HepG2 (cell line): ENCODE measurements around the gene NPPA. TPM values are rescaled to one million over a fixed set of nuclear protein-coding genes. Genes with fewer than 3 reads are reported as not detected.

Experiments
- AGO2 ChIP-seq: fragments of 200-400 bp; formaldehyde crosslinking; optimal IDR thresholded peaks from 2 replicates; pipeline ENCODE3; 2017; ENCODE audit warnings: mild to moderate bottlenecking, low read depth, low read length, moderate library complexity
- ARID4A ChIP-seq: sonication (generic); formaldehyde crosslinking; IDR thresholded peaks from 2 replicates; pipeline ENCODE4 v1.5.0; 2020; ENCODE audit warnings: mild to moderate bottlenecking, missing genetic modification reagents, borderline replicate concordance
- CBX1 ChIP-seq: IDR thresholded peaks from one replicate; pipeline ENCODE4 v1.6.1; 2016; ENCODE audit warnings: antibody characterized with exemption, low read depth
- CCAR2 ChIP-seq: fragments of 200-400 bp; formaldehyde crosslinking; optimal IDR thresholded peaks from 2 replicates; pipeline ENCODE3; 2018; ENCODE audit warnings: low read depth, mild to moderate bottlenecking, low read length, moderate library complexity
- CCDC6 ChIP-seq: sonication (generic); formaldehyde crosslinking; IDR thresholded peaks from 2 replicates; pipeline ENCODE4 v1.8.1; 2022; ENCODE audit warnings: mild to moderate bottlenecking, missing genetic modification reagents, moderate library complexity
- GPN1 ChIP-seq: sonication (generic); formaldehyde crosslinking; IDR thresholded peaks from 2 replicates; pipeline ENCODE4 v1.5.1; 2020; ENCODE audit warnings: missing genetic modification reagents, borderline replicate concordance
- ISX ChIP-seq: sonication (generic); formaldehyde crosslinking; conservative IDR thresholded peaks from 2 replicates; pipeline ENCODE4 v1.5.0; 2020; ENCODE audit warnings: missing genetic modification reagents
- MTA1 ChIP-seq: sonication (generic); formaldehyde crosslinking; IDR thresholded peaks from 2 replicates; pipeline ENCODE4 v1.4.0; 2020; ENCODE audit warnings: missing genetic modification reagents, mild to moderate bottlenecking, borderline replicate concordance
- NR2C2 ChIP-seq: sonication (generic); formaldehyde crosslinking; IDR thresholded peaks from 2 replicates; pipeline ENCODE4 v1.4.0; 2020; ENCODE audit warnings: missing genetic modification reagents, mild to moderate bottlenecking, moderate library complexity, borderline replicate concordance
- PITX1 ChIP-seq: sonication (generic); formaldehyde crosslinking; IDR thresholded peaks from 2 replicates; pipeline ENCODE4 v1.5.1; 2020; ENCODE audit warnings: mild to moderate bottlenecking, missing genetic modification reagents
- POLR2A ChIP-seq, 2 experiments: IDR thresholded peaks; 2 replicates each; pipeline ENCODE4 v1.6.1; 2011; ENCODE audit warnings: low read depth in 2 of 2, low read length in 2 of 2, mild to moderate bottlenecking in 1 of 2, moderate library complexity in 1 of 2; ENCODE audit not compliant: insufficient read depth in 1 of 2
- SP5 ChIP-seq: IDR thresholded peaks from 2 replicates; pipeline ENCODE4 v1.6.1; 2016; ENCODE audit warnings: low read depth, borderline replicate concordance
- TAF1 ChIP-seq: sonication (generic); formaldehyde crosslinking; IDR thresholded peaks from 2 replicates; pipeline ENCODE4 v1.4.0; 2020; ENCODE audit warnings: missing genetic modification reagents
- TFAP4 ChIP-seq: sonication (generic); IDR thresholded peaks from 2 replicates; pipeline ENCODE4 v1.6.1; 2016; ENCODE audit warnings: low read depth, borderline replicate concordance
- ZIK1 ChIP-seq: sonication (generic); formaldehyde crosslinking; IDR thresholded peaks from 2 replicates; pipeline ENCODE4 v1.5.0; 2020; ENCODE audit warnings: mild to moderate bottlenecking, low read depth, missing genetic modification reagents, borderline replicate concordance
- ZKSCAN8 ChIP-seq: IDR thresholded peaks from 2 replicates; pipeline ENCODE4 v1.6.1; 2016; ENCODE audit warnings: borderline replicate concordance, missing genetic modification reagents, missing compliant biosample characterization
- ZNF33B ChIP-seq: sonication (generic); formaldehyde crosslinking; IDR thresholded peaks from 2 replicates; pipeline ENCODE4 v1.5.1; 2020; ENCODE audit warnings: mild to moderate bottlenecking, missing genetic modification reagents
- ZNF350 ChIP-seq: sonication (generic); formaldehyde crosslinking; IDR thresholded peaks from 2 replicates; pipeline ENCODE4 v1.4.0; 2020; ENCODE audit warnings: mild to moderate bottlenecking, low read depth, missing genetic modification reagents, borderline replicate concordance
- ZNF414 ChIP-seq: sonication (generic); formaldehyde crosslinking; IDR thresholded peaks from 2 replicates; pipeline ENCODE4 v1.5.0; 2020; ENCODE audit warnings: missing genetic modification reagents
- ZNF501 ChIP-seq: sonication (generic); formaldehyde crosslinking; IDR thresholded peaks from 2 replicates; pipeline ENCODE4 v1.5.1; 2020; ENCODE audit warnings: mild to moderate bottlenecking, moderate library complexity, missing genetic modification reagents
- ZNF547 ChIP-seq: sonication (generic); formaldehyde crosslinking; IDR thresholded peaks from 2 replicates; pipeline ENCODE4 v1.5.1; 2020; ENCODE audit warnings: mild to moderate bottlenecking, missing genetic modification reagents
- ZNF619 ChIP-seq: sonication (generic); formaldehyde crosslinking; IDR thresholded peaks from 2 replicates; pipeline ENCODE4 v1.4.0; 2020; ENCODE audit warnings: mild to moderate bottlenecking, missing genetic modification reagents
- ZNF883 ChIP-seq: sonication (generic); formaldehyde crosslinking; IDR thresholded peaks from 2 replicates; pipeline ENCODE4 v1.5.1; 2020; ENCODE audit warnings: mild to moderate bottlenecking, missing genetic modification reagents; ENCODE audit errors: not compliant biosample characterization
- ZSCAN31 ChIP-seq: sonication (generic); formaldehyde crosslinking; IDR thresholded peaks from 2 replicates; pipeline ENCODE4 v1.5.0; 2020; ENCODE audit warnings: low read depth, mild to moderate bottlenecking, missing genetic modification reagents
- polyA plus RNA-seq, 8 experiments: library from polyadenylated mRNA; depleted of rRNA in 3 of 8; stranded (reverse) in 7 of 8; unstranded in 1 of 8; fragments of >200 nt; fragmentation: Illumina TruSeq in 4 of 8; extraction: Trizol in 4 of 8; gene quantifications; 2 replicates each; pipeline versions ENCODE4 v1.2.1 to v1.2.3, GENCODE V29; 2011 to 2016; ENCODE audit warnings: low read depth in 4 of 8, missing spikeins in 1 of 8, mixed read lengths in 1 of 8; ENCODE audit not compliant: insufficient read depth in 1 of 8
- total RNA-seq, 5 experiments: library from RNA; depleted of rRNA; stranded (reverse); fragments of >200 nt; fragmentation: Illumina TruSeq; extraction: Trizol; gene quantifications; 2 replicates each; pipeline ENCODE4 v1.2.3, GENCODE V29; 2016; ENCODE audit warnings: low read depth in 1 of 5

The NPPA gene
- total and polyA plus RNA-seq, 2 of the 13 experiments (the other 11 are each of a cell fraction or from before 2014, with no cell fraction given) = not detected

GRCh38 chr1:11802973-11803885 is 44.4 kb downstream of the NPPA start (continued):
- TF ChIP-seq ARID4A (CRISPR knock-in tag) (peak; percentile 66), MTA1 (CRISPR knock-in tag) (0 out of 2 replicates have a peak, but pooled peaks have one; percentile 11), CBX1 (peak; percentile 29), CCAR2 (no peak), TFAP4 (no peak), ZNF619 (CRISPR knock-in tag) (0 out of 2 replicates have a peak, but pooled peaks have one; percentile 28), ZNF883 (peak; percentile 39), PITX1 (CRISPR knock-in tag) (0 out of 2 replicates have a peak, but pooled peaks have one; percentile 22), ZNF547 (CRISPR knock-in tag) (0 out of 2 replicates have a peak, but pooled peaks have one; percentile 41), POLR2A (IDR thresholded peaks at IDR 0.05; ENCODE audit: insufficient read depth in 1 of 2, low read depth in 2 of 2, low read length in 2 of 2) (peak in 1 of 2 experiments; percentile 47; a peak in 3 of 4 replicates), SP5 (CRISPR knock-in tag) (peak; percentile 70; the same call in 1 of the 2 replicates), NR2C2 (CRISPR knock-in tag) (peak; percentile 84; the same call in 1 of the 2 replicates), ZSCAN31 (CRISPR knock-in tag) (no peak), ZKSCAN8 (CRISPR knock-in tag) (no peak), ZIK1 (CRISPR knock-in tag) (no peak), AGO2 (peak; percentile 89), TAF1 (peak; percentile 16; the same call in 1 of the 2 replicates), ISX (no peak), ZNF501 (CRISPR knock-in tag) (peak; percentile 47; the same call in 1 of the 2 replicates), CCDC6 (no peak), ZNF350 (CRISPR knock-in tag) (peak; percentile 54; the same call in 1 of the 2 replicates), ZNF33B (0 out of 2 replicates have a peak, but pooled peaks have one; percentile 31), GPN1 (no peak), ZNF414 (CRISPR knock-in tag) (0 out of 2 replicates have a peak, but pooled peaks have one; percentile 35)
